Loucy (cell line): ENCODE measurements around the gene GTF2E1.

Experiments
- H2AFZ ChIP-seq: fragments of 200-600 bp; sonication (generic); 2 replicates; pipeline ENCODE4 v1.6.0; 2016; ENCODE audit warnings: antibody characterized with exemption, mild to moderate bottlenecking, low read length, moderate library complexity
- H3F3A ChIP-seq: fragments of 200-600 bp; 2 replicates; pipeline ENCODE4 v1.6.0; 2016; ENCODE audit warnings: antibody characterized with exemption, low read depth, mild to moderate bottlenecking
- H3K27me3 ChIP-seq: fragments of 200-600 bp; sonication (generic); 2 replicates; pipeline ENCODE4 v1.6.1; 2014; ENCODE audit warnings: low read length, mild to moderate bottlenecking; ENCODE audit not compliant: insufficient read depth, poor library complexity, severe bottlenecking
- H3K36me3 ChIP-seq: fragments of 200-600 bp; sonication (generic); 2 replicates; pipeline ENCODE4 v1.6.1; 2016; ENCODE audit warnings: low read length; ENCODE audit not compliant: insufficient read depth
- H3K4me1 ChIP-seq: fragments of 200-600 bp; sonication (generic); 2 replicates; pipeline ENCODE4 v1.5.1; 2014; ENCODE audit warnings: low read length, mild to moderate bottlenecking; ENCODE audit not compliant: insufficient read depth, poor library complexity, severe bottlenecking
- H3K4me2 ChIP-seq: fragments of 200-600 bp; sonication (generic); 2 replicates; pipeline ENCODE4 v1.6.0; 2014; ENCODE audit warnings: antibody characterized with exemption, low read length, low read depth, mild to moderate bottlenecking; ENCODE audit not compliant: poor library complexity, severe bottlenecking
- H3K4me3 ChIP-seq: fragments of 200-600 bp; sonication (generic); 2 replicates; pipeline ENCODE4 v1.5.1; 2014; ENCODE audit warnings: low read length, mild to moderate bottlenecking, mixed read lengths; ENCODE audit not compliant: poor library complexity, severe bottlenecking
- H3K79me2 ChIP-seq: fragments of 200-600 bp; sonication (generic); 2 replicates; pipeline ENCODE4 v1.6.1; 2014; ENCODE audit warnings: low read length; ENCODE audit not compliant: insufficient read depth
- H3K9ac ChIP-seq: fragments of 200-600 bp; sonication (generic); 2 replicates; pipeline ENCODE4 v1.6.0; 2014; ENCODE audit warnings: mild to moderate bottlenecking, low read depth, low read length, moderate library complexity; ENCODE audit not compliant: poor library complexity, severe bottlenecking
- H3K9me2 ChIP-seq: fragments of 200-600 bp; sonication (generic); replicated peaks from 2 replicates; pipeline ENCODE4 v1.6.1; 2016; ENCODE audit warnings: low read depth, low read length, mixed read lengths
- H3K9me3 ChIP-seq: fragments of 200-600 bp; sonication (generic); 2 replicates; pipeline ENCODE4 v1.6.1; 2014; ENCODE audit warnings: mild to moderate bottlenecking, antibody characterized with exemption, low read length, low read depth; ENCODE audit not compliant: insufficient read depth
- H4K20me1 ChIP-seq: fragments of 200-600 bp; sonication (generic); 2 replicates; pipeline ENCODE4 v1.6.0; 2014; ENCODE audit warnings: antibody characterized with exemption, low read length, mild to moderate bottlenecking; ENCODE audit not compliant: insufficient read depth, poor library complexity, severe bottlenecking
- CTCF ChIP-seq: fragments of 200-600 bp; sonication (generic); conservative IDR thresholded peaks from 2 replicates; pipeline ENCODE4 v1.5.1; 2014; ENCODE audit warnings: mild to moderate bottlenecking, antibody characterized with exemption, low read length
- EZH2phosphoT487 ChIP-seq: fragments of 200-600 bp; IDR thresholded peaks from 2 replicates; pipeline ENCODE4 v1.6.1; 2018; ENCODE audit warnings: antibody characterized with exemption, mild to moderate bottlenecking, moderate library complexity, borderline replicate concordance

GTF2E1 gene

GRCh38 chr3:120796976-120797375, 54.4 kb downstream of the GTF2E1 start:
- Histone ChIP-seq H3K9me2 (no peaks in the 10 kb centered on the region), H3K9ac (no peak overlapping the region), H3K9me3 (no peaks in the 10 kb centered on the region), H3K4me2 (no peak overlapping the region), H3K4me3 (no peak overlapping the region), H2AFZ (no peak overlapping the region), H3F3A (no peaks in the 10 kb centered on the region), H3K36me3 (no peaks in the 10 kb centered on the region), H3K79me2 (no peaks in the 10 kb centered on the region), H3K27me3 (no peaks in the 10 kb centered on the region), H4K20me1 (no peaks in the 10 kb centered on the region), H3K4me1 (no peaks in the 10 kb centered on the region)
- no peak for TF ChIP-seq CTCF
- no peak for TF ChIP-seq EZH2phosphoT487

GRCh38 chr3:120797857-120798256, 55.3 kb downstream of the GTF2E1 start:
- no peaks in the 10 kb centered on the region for H3K27me3 ChIP-seq
- H3K9ac ChIP-seq = no peak overlapping the region
- TF ChIP-seq EZH2phosphoT487 (no peak), CTCF (no peak)
- no peaks in the 10 kb centered on the region for H3F3A ChIP-seq
- no peaks in the 10 kb centered on the region for H3K4me1 ChIP-seq
- H3K79me2 ChIP-seq = no peaks in the 10 kb centered on the region
- H4K20me1 ChIP-seq = no peaks in the 10 kb centered on the region
- no peak overlapping the region for H3K4me2 ChIP-seq
- no peaks in the 10 kb centered on the region for H3K9me3 ChIP-seq
- H3K36me3 ChIP-seq = no peaks in the 10 kb centered on the region
- H3K9me2 ChIP-seq = no peaks in the 10 kb centered on the region
- H3K4me3 ChIP-seq = no peak overlapping the region
- H2AFZ ChIP-seq = no peak overlapping the region

GRCh38 chr3:120798346-120798745, 55.8 kb downstream of the GTF2E1 start:
- TF ChIP-seq EZH2phosphoT487 (no peak), CTCF (no peak)
- H3K9me2 ChIP-seq = no peaks in the 10 kb centered on the region

More at GRCh38 chr3:120798346-120798745, 55.8 kb downstream of the GTF2E1 start:
- H3K4me2 ChIP-seq = no peak overlapping the region
- no peak overlapping the region for H3K9ac ChIP-seq
- H2AFZ ChIP-seq = no peak overlapping the region
- no peaks in the 10 kb centered on the region for H3K27me3 ChIP-seq
- no peaks in the 10 kb centered on the region for H3F3A ChIP-seq
- no peaks in the 10 kb centered on the region for H4K20me1 ChIP-seq
- H3K4me3 ChIP-seq = no peak overlapping the region
- no peaks in the 10 kb centered on the region for H3K9me3 ChIP-seq
- no peaks in the 10 kb centered on the region for H3K79me2 ChIP-seq
- H3K36me3 ChIP-seq = no peaks in the 10 kb centered on the region
- no peaks in the 10 kb centered on the region for H3K4me1 ChIP-seq
